MM.1S (cell line): Measurements from ENCODE around the gene GMPPA.

Experiments
- EZH2 ChIP-seq: fragments of 300-600 bp; sonication (generic); optimal IDR thresholded peaks from 2 replicates; pipeline ENCODE3; 2017; ENCODE audit warnings: low read depth, mild to moderate bottlenecking, antibody characterized with exemption, low read length, mixed read lengths
- EZH2phosphoT487 ChIP-seq: fragments of 300-600 bp; sonication (generic); IDR thresholded peaks from 2 replicates; pipeline ENCODE4 v1.6.1; 2018; ENCODE audit warnings: antibody characterized with exemption, low read length
- TF ChIP-seq, protein P1 (sequence below): fragments of 300-600 bp; sonication (generic); IDR thresholded peaks from 2 replicates; pipeline ENCODE4 v1.5.1; 2016; ENCODE audit warnings: antibody characterized with exemption, low read length, mixed read lengths

DNA sequence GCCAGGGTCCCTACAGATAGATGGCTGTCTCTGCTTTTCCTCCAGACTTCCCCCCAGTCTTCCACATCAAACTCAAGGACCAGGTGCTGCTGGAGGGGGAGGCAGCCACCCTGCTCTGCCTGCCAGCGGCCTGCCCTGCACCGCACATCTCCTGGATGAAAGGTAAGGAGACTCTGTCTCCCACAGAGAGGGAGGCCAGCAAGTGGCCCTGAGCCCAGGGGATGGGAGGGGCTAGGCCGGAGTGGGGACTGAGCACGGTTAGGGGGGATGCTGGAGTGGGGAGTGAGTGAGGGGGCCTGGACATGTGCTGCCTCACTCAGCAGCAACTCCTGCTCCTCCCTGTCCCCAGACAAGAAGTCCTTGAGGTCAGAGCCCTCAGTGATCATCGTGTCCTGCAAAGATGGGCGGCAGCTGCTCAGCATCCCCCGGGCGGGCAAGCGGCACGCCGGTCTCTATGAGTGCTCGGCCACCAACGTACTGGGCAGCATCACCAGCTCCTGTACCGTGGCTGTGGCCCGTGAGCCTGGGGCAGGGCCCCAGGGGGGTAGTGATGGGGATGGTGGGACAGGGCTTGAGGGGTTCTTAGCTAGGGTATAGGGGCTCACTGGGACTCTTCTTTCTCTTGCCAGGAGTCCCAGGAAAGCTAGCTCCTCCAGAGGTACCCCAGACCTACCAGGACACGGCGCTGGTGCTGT is 10.4 kb upstream of the GMPPA start:
- TF ChIP-seq, protein P1, sequence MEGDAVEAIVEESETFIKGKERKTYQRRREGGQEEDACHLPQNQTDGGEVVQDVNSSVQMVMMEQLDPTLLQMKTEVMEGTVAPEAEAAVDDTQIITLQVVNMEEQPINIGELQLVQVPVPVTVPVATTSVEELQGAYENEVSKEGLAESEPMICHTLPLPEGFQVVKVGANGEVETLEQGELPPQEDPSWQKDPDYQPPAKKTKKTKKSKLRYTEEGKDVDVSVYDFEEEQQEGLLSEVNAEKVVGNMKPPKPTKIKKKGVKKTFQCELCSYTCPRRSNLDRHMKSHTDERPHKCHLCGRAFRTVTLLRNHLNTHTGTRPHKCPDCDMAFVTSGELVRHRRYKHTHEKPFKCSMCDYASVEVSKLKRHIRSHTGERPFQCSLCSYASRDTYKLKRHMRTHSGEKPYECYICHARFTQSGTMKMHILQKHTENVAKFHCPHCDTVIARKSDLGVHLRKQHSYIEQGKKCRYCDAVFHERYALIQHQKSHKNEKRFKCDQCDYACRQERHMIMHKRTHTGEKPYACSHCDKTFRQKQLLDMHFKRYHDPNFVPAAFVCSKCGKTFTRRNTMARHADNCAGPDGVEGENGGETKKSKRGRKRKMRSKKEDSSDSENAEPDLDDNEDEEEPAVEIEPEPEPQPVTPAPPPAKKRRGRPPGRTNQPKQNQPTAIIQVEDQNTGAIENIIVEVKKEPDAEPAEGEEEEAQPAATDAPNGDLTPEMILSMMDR, result no peak
- TF ChIP-seq EZH2 (no peak), EZH2phosphoT487 (no peak)
